HG02678 (cell line): ENCODE data around the gene SPATA21.
"Not testable (repeated sequence)": the region's sequence is repeated elsewhere in the genome, so short reads cannot be mapped to it uniquely, and the experiment has no call there.

Source experiments
- ATAC-seq: cut with Tn5 transposase; IDR thresholded peaks from one replicate; pipeline ENCODE4 v1.9.1; 2021; ENCODE audit warnings: mild to moderate bottlenecking, moderate library complexity; ENCODE audit not compliant: unreplicated experiment

SPATA21 gene

DNA sequence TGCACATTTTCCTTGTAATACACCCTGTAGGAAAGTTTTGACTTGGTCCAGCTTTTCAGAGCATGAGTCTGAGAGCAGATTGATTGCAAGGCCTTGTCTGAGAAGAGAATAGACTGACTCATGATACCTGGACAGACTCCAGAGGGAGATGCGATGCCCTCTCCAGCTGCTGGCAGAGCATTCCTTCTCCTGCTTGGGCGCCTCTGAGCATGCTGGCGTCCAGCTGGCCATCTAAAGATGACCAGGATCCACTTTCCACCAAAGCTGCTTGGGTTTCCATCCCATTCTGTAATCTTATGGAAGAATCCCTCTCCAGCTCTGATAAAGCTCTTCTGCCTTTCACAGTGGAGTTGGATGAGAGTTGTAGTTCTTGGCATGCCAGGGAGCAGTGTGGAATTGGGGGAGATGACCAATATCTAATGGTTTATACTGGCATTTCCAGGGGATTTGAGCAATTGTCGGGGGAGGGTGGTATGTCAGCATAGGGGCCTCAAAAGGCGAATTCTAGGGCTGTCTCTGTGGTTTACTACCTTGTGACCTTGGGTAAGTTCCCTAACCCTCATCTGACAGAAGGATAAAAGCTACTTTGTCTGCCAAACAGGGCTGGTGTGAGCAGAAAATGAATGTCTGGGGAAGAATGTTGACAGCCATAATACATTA, 50.6 kb downstream of the SPATA21 start:
- no peak for ATAC-seq

GRCh38 chr1:16385659-16386453, 51.4 kb downstream of the SPATA21 start:
- no peak for ATAC-seq

GRCh38 chr1:16383888-16384287, 53.3 kb downstream of the SPATA21 start:
- ATAC-seq: no peak

GRCh38 chr1:16380868-16381267, 56.4 kb downstream of the SPATA21 start:
- ATAC-seq: no peak

DNA sequence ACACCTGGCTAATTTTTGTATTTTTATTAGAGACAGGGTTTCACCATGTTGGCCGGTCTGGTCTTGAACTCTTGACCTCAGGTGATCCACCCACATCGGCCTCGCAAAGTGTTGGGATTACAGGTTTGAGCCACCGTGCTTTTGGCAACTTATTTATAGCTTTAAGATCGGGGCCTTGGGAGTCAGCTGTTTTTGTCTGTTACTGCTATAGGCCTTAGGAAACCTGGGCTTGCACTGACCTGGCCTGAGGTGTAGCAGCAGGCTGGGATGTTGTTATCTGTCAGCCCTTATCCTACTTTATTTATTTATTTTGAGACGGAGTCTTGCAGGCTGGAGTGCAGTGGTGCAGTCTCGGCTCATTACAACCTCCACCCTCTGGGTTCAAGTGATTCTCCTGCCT, 58.8 kb downstream of the SPATA21 start:
- no peak for ATAC-seq

DNA sequence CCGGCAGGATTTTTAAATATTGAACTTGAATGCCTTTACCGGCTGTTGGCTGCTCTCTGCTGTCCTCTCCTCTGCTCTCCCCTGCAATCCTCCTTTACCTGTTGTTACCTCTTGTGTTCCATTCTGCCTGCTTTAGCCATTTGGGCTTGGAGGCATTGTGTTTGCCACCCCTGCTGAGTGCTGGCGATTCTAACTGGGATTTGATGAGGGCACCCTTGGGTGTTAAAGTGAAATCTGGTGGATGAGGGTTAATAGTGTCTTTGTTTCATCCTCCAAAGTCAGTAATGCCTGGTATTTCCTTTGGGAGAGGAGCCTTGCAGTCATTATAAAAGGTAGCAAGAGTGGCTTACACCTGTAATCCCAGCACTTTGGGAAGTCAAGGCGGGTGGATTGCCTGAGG, 60.3 kb downstream of the SPATA21 start:
- ATAC-seq: no peak

GRCh38 chr1:16375521-16376340, 61.5 kb downstream of the SPATA21 start:
- ATAC-seq: no peak

DNA sequence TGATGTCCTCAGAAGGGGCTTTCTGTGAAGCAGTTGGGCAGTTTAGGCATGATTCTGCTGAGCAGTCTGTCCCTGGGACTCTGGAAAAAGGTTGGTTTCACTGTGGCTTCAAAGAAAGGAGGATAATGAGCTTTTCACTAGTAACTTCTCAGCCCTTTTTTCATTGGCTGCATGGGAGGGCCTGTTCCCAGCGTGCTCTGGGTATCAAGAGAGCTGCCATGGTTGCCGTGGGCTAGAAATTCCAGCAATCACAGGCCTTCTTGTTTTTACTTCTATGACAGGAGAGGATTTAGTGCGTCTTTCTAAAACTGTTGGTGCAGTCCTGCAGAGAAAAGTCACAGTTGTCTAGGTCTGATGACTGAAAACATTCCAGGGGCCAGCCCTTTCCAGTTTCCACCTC, 63.0 kb downstream of the SPATA21 start:
- no peak for ATAC-seq

- no peak for ATAC-seq
Measured at GRCh38 chr1:16372535-16373285, 64.5 kb downstream of the SPATA21 start.

GRCh38 chr1:16371725-16372124, 65.5 kb downstream of the SPATA21 start:
- no peak for ATAC-seq

DNA sequence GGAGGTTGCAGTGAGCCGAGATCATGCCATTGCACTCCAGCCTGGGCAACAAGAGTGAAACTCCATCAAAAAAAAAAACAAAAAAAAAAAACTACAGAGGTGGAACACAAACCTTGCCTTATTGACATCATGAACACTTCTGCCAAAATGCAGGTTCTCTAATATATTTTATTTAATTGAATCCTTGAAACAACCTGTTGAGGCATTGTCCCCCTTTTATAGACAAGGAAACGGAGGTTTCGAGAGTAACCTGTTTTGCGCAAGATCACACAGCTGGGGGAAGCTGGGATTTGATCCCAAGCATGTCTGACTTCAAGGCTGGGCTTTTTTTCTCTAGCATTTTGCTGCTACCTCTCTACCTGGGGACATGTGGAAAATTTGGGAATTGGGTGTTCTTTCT, 67.4 kb downstream of the SPATA21 start:
- ATAC-seq: no peak

DNA sequence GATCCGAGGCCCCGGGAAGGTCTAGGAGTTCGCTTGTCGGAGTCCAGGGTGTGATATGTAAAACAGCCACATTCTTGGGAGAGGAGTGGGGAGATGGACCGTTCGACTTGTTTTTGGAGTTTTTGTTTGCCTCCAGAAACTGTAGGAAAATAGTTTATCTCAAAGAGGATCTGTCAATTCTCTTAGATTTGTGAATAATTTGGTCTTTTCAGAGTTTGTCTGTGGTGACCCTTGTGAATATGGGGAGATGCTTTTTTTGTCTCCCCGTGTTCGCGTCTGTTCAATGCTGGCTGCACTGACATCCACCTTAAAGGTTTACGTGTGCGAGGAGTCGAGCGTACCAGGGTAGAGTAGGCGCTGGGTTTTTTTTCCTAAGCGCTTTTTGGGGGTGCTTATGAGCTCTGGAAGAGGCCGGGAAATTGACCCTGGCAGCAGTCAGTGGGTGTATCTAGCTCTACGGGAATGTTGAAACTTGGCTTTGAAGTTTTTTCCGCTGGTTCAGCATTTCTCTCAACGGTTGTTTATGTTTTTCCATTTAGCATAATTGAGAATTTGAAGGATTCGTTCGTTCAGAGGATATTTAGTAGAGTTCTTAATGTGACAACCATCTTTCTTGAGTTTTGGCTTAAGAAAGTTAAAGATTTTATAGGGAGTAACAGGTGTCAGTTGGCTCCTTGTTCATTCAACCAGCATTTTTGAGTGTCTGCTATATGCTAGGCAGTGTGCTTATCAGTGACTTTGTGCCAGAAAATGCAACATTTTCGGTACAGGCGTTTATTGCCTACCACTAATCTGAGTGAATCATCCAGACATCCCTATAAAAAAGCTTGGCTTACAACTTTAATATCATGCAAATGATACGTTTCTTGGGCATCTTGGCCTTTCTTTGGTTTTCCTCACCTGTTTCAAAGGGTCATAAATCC, 69.0 kb downstream of the SPATA21 start:
- ATAC-seq: no peak

DNA sequence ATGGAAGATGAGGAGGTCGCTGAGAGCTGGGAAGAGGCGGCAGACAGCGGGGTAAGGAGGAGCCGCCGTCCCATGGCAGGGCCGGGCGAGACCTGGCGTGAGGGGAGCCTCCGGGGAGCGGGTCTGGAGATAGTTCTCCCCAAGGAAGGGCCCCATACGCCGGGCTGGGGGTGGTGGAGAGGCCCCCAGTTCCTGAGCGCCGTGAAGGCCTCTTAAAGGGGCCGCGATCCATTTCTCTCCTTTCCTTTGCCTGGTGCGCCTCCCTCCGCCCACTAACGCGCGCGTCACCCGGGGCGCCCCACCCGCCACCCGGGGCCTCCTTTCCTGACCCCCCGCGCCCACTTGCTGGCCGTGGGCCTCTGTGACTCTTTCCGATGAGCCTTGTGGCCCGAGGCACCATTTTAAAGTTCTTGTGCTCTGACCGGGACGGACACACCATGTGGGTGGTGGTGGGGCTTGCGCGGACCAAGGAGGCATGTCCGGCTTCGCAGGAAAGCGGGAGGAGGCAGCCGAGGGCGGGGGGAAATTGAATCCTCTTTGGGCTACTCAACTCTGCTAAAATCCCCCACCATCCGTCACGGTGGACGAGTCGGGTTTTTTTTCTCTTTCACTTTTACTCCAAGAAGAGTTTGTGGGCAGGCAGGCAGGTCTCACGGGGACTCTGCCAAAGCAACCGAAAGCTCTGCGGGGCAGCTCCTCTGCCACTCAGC, 69.8 kb downstream of the SPATA21 start:
- ATAC-seq: peak; percentile 62

GRCh38 chr1:16366722-16367257, 70.4 kb downstream of the SPATA21 start, which contains the start of gene SZRD1:
TSS of gene SZRD1 (plus strand) at chr1:16367242. CDS start at chr1:16367258, 16 bp downstream.
- peak; percentile 79 for ATAC-seq

GRCh38 chr1:16365146-16365498, 72.1 kb downstream of the SPATA21 start:
- ATAC-seq: not testable (repeated sequence)

DNA sequence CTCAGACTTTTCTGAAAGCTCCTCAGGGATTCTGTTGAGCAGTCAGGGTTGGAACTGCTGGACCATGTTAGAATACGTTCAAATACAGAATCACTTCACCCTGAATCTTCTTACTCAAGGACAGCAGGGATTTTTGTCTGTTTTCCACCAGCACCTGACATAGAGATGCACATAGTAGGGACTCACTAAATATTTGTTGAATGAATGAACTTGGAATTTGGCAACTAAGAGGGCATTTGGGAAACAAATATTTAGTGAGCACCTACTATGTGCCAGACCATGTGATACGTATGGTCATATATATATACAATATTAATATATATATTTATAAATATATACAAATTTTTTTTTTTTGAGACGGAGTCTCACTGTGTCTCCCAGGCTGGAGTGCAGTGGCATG, 80.4 kb downstream of the SPATA21 start:
- no peak for ATAC-seq

DNA sequence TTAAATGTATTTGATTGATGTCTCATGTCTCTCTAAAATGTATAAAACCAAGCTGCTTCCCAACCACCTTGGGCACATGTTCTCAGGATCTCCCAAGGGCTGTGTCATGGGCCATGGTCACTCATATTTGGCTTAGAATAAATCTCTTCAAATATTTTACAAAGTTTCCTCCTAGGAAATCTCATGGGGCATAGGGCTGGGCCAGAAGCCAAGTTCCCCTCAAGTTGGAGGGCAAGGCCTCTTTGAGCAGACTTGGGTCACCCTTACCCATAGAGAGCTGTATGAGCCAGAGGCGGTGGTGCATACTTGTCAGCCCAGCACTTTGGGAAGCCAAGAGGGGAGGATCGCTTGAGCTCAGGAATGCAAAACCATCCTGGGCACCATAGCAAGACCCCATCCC, 82.6 kb downstream of the SPATA21 start:
- no peak for ATAC-seq

GRCh38 chr1:16352842-16353535, 84.2 kb downstream of the SPATA21 start:
- ATAC-seq: no peak
